ENCODE data around the gene SCART1.

SCART1 gene

DNA sequence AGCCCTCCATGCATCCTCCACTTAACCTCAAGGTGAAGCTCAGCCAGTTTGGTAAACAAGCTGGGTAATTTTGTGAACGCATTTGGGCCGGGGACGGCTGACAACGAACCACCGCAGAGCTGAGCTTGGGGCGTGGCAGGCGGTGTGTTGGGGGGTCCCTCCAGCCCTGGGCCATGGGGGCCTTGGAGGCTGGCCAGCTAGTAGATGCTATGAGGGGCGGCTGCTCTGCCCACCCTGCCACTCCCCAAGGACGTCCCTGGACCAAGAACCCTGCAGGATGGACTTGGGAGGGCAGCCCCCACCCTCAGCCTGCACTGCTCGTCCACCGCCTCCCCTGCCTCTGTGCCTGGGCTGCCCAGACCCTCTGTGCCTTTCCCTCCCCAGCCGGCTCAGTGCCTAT, 12.0 kb upstream of the SCART1 start:
- no peak overlapping the region for H3K27ac ChIP-seq
- TF ChIP-seq, protein P1, sequence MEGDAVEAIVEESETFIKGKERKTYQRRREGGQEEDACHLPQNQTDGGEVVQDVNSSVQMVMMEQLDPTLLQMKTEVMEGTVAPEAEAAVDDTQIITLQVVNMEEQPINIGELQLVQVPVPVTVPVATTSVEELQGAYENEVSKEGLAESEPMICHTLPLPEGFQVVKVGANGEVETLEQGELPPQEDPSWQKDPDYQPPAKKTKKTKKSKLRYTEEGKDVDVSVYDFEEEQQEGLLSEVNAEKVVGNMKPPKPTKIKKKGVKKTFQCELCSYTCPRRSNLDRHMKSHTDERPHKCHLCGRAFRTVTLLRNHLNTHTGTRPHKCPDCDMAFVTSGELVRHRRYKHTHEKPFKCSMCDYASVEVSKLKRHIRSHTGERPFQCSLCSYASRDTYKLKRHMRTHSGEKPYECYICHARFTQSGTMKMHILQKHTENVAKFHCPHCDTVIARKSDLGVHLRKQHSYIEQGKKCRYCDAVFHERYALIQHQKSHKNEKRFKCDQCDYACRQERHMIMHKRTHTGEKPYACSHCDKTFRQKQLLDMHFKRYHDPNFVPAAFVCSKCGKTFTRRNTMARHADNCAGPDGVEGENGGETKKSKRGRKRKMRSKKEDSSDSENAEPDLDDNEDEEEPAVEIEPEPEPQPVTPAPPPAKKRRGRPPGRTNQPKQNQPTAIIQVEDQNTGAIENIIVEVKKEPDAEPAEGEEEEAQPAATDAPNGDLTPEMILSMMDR (conservative IDR thresholded peaks at IDR 0.05) = no peak

DNA sequence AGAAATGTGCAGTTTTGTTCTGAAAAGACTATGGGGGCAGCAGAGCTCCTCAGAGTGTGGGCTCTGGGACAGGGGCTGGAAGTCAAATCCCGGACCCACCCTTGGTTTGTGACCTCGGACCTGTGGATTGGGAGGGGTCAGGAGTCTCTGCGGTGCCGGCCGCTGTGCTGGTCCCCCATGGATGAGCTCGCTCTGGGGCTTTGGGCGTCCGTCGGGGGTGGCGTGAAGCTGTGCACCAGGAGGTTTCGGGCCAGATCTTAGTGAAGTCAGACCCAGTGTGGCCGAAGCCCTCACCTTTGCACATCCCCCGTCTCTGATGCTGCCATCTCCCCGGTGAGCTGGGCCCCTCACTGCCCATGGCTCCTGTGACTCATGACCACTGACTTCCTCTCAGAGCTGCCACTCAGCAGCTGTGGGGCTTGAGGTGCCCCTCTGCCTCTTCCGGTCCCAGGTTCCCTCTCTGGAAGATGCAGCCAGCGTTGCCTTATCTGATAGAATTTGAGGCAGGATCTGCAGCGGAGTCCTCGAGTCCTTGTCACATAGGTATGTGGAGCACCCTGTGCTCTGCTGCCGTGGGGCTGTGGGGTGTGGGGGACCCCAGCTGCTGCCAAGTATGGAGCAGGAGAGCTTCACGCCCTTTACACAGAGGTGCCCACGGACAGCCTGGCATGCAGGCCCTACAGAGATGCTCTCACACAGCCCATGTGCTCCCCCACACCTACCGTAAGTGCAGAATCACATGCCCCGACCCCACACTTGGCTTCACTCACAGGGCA, 11.4 kb upstream of the SCART1 start:
- TF ChIP-seq, protein P1 (conservative IDR thresholded peaks at IDR 0.05) = no peak
- no peak overlapping the region for H3K27ac ChIP-seq

DNA sequence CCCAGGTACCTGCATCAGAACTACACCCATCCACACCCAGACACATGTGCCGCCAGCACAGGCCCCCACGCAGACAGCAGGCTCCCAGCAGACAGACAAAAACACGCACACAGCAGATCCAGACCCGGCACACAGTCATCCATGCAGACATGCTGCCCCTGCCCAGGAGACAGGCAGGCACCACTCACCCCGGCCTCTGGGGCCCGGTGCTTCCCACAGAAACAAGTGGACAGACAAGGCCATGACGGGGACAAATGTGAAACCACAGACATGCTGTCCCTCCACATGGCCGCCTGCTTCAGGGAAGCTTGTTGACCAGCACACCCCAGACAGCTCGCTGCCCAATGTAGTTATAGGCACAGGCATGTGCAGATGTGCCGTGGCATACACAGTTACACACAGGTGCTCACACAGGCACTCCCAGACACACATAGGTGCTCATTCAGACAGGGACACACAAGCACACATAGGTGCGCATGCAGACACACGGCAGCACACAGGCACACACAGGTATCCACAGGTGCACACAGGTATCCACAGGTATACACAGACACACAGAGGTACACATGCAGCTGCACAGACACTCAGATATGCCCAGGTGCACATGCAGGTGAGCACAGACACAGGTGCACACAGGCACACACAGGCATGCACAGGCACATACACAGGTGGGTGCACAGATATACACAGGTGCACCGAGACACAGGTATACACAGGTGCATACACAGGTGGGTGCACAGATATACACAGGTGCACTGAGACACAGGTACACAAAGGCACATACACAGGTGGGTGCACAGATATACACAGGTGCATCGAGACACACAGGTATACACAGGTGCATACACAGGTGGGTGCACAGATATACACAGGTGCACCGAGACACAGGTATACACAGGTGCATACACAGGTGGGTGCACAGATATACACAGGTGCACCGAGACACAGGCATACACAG, 10.5 kb upstream of the SCART1 start:
- no peak overlapping the region for H3K27ac ChIP-seq
- TF ChIP-seq, protein P1 (conservative IDR thresholded peaks at IDR 0.05) = no peak

DNA sequence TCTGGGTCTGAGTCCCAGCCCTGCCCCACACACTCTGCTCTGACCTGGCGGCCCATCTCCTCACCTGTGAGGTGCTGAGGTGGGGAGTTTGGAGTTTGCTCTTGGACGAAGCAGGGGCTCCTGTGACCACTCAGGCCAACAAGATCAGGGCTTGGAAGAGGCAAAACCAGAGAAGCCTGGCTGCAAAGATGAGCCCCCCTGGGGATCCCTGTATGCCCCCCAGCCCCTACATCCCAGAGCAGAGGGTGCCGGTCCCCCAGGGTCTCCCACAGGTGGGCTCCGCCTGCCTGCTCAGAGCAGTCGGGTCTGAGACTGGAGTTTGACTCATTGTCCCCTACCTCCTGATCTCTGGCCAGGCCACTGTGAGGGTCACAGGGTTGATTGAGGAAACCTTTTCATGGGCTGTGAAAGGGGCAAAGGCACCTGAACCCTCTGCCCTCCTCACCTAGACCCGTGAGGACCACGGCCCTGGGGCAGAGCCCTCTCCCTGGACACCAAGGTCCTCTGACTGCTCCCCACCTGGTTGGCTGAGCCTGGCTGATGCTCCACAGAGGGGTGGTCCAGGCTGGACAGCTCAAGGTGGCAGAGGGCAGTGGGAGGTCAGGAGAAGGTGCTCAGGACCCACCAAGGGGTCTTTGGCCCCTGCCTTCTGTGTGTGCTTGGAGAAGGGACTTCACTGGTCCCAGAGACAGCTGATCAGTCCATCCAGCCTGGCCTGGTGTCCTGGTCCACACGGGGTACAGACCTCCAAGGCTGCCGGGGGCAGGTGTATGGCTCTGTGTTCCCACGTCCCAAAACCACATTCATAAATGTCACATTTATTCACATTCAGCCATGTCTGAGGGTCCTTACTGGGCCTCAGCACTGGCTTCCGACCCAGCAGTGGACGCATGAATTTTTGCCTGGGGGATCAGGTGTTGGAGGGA, 9.1 kb upstream of the SCART1 start:
- H3K27ac ChIP-seq = no peak overlapping the region
- TF ChIP-seq, protein P1 (conservative IDR thresholded peaks at IDR 0.05) = no peak

DNA sequence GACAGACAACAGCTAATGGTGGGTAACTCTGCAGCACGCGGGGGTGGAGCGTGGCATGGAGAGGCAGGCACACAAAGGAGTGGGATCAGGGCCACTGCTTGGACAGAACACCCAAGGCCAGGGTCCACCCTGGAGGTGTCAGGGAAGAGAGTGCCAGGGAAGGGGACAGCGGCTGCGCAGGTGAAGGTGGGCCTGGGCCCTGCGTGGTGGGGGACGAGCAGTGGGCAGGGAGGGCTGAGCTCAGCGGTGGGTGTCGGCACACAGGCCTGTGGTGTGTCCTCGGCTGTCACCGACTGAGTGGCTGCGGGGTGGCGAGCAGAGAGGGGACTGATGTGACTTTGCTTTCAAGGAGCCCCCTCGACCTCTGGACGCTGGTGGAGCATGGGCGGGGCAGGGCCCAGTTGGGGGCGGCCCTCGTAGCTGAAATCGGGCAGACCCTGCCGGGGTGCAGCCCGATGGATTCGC, 8.4 kb upstream of the SCART1 start:
- no peak overlapping the region for H3K27ac ChIP-seq
- TF ChIP-seq, protein P1 (conservative IDR thresholded peaks at IDR 0.05) = no peak

DNA sequence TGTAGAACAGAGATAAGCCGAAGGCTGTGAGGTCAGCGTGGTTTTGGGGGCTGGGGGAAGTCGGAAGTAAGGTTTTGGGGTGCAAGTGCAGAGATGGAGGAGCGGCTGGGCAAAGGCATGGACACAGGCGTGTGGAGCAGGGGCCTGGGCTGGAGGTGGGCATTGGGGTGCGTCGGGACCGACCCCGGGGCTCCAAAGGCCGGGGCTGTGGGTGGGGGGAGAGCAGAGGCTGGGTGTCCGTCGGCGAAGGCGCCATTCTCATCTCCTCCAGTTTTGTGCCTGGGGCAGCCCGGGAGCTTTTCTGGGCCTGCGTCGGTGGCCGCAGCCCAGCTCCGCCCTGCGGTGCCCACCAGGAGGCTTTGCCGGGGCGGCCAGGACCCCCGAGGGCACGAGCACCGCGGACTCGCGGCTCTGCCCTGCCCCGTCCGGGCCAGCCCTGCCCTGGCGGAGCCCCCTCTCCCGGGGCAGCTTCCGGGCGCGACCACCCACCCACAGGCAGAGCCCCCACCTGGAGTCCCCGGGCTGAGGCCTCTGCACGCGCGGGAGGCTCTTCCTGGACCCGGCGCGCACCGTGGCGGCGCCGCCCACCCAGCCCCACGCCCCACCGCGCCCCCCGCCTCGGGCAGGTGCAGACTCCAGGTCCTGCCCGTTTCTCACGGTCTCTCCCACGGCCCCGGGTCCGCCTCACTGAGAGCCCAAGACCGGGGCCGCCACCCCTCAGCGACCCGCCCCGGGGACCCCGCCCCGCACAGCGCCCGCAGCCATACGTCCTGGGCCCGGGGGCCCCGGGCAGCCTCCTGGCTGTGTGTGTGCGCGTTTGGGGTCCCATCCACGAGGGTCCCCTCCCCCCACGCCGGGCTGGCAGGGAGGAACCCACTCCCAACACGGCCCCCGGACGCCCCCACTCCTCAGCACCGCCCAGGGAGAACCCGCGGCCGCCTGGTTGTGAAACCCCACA, 7.7 kb upstream of the SCART1 start:
- TF ChIP-seq, protein P1 (conservative IDR thresholded peaks at IDR 0.05) = no peak
- H3K27ac ChIP-seq = no peak overlapping the region

Measured in VCaP (cell line).